GM12878 (cell line): Measurements from ENCODE around the gene WIPF2.

Source experiments
- EGR1 ChIP-seq, 2 experiments: IDR thresholded peaks; 1 replicate in 1 of 2; 2 replicates in 1 of 2; pipeline ENCODE4 v1.6.1; 2011 to 2012; ENCODE audit warnings: low read depth in 2 of 2, low read length in 2 of 2, borderline replicate concordance in 1 of 2, mild to moderate bottlenecking in 1 of 2, moderate library complexity in 1 of 2
- GABPA ChIP-seq: IDR thresholded peaks from 2 replicates; pipeline ENCODE4 v1.6.1; 2014; ENCODE audit warnings: antibody characterized with exemption, low read depth, mild to moderate bottlenecking, inconsistent platforms
- KDM1A ChIP-seq: fragments of 200-600 bp; sonication (generic); IDR thresholded peaks from 2 replicates; pipeline ENCODE4 v1.6.1; 2016; ENCODE audit warnings: borderline replicate concordance
- MYB ChIP-seq: fragments of 150-350 bp; IDR thresholded peaks from 2 replicates; pipeline ENCODE4 v1.6.1; 2014; ENCODE audit warnings: mild to moderate bottlenecking, low read depth, low read length, borderline replicate concordance
- NBN ChIP-seq: fragments of 450-650 bp; IDR thresholded peaks from 2 replicates; pipeline ENCODE4 v1.6.1; 2016
- SIN3A ChIP-seq: IDR thresholded peaks from 2 replicates; pipeline ENCODE4 v1.6.1; 2012; ENCODE audit warnings: low read depth, low read length, improper control_type of control experiment
- SP1 ChIP-seq: IDR thresholded peaks from one replicate; pipeline ENCODE4 v1.6.1; 2011; ENCODE audit warnings: low read depth, low read length
- YY1 ChIP-seq: IDR thresholded peaks from 2 replicates; pipeline ENCODE4 v1.6.1; 2011; ENCODE audit warnings: low read depth, mild to moderate bottlenecking, low read length
- ZSCAN29 ChIP-seq: fragments of 450-650 bp; IDR thresholded peaks from 2 replicates; pipeline ENCODE4 v1.6.1; 2017; ENCODE audit warnings: mild to moderate bottlenecking, moderate library complexity
- TF ChIP-seq, protein P1 (sequence below): IDR thresholded peaks from 2 replicates; pipeline ENCODE4 v1.6.1; 2011; ENCODE audit warnings: low read depth, low read length, improper control_type of control experiment, borderline replicate concordance

GRCh38 chr17:40230670-40231069 is 11.6 kb downstream of the WIPF2 start:
- TF ChIP-seq EGR1 (IDR thresholded peaks at IDR 0.05; ENCODE audit: borderline replicate concordance in 1 of 2, low read depth in 2 of 2, low read length in 2 of 2) (no peak), MYB (no peak), YY1 (no peak), SP1 (no peak), KDM1A (no peak), ZSCAN29 (no peak), GABPA (no peak), NBN (no peak), SIN3A (no peak)
- TF ChIP-seq, protein P1, sequence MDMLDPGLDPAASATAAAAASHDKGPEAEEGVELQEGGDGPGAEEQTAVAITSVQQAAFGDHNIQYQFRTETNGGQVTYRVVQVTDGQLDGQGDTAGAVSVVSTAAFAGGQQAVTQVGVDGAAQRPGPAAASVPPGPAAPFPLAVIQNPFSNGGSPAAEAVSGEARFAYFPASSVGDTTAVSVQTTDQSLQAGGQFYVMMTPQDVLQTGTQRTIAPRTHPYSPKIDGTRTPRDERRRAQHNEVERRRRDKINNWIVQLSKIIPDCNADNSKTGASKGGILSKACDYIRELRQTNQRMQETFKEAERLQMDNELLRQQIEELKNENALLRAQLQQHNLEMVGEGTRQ: no peak
